Cardiac fibroblast (primary cell): ENCODE results near the gene PUM1.

ENCODE experiments used
- DNase-seq, 2 donors: peaks; one replicate each; pipeline versions ENCODE4 v3.0.0 to v3.0.0-alpha.2; 2010; ENCODE audit warnings: low read depth in 2 of 2
- H3K4me3 ChIP-seq, 2 donors: replicated peaks in 1 of 2; 1 replicate in 1 of 2; 2 replicates in 1 of 2; pipeline ENCODE4 v1.5.1; 2011; ENCODE audit warnings: low read depth in 2 of 2, low read length in 2 of 2, mild to moderate bottlenecking in 2 of 2, moderate library complexity in 1 of 2
- CTCF ChIP-seq: IDR thresholded peaks from one replicate; pipeline ENCODE4 v1.5.1; 2011; ENCODE audit warnings: low read depth, mild to moderate bottlenecking, low read length, inconsistent platforms

The PUM1 gene

GRCh38 chr1:31029026-31029425 is 36.5 kb downstream of the PUM1 start:
- no peak overlapping the region for H3K4me3 ChIP-seq
- TF ChIP-seq CTCF, result no peak
- peak in 1 of 2 donors; percentile 47 for DNase-seq

GRCh38 chr1:31027693-31028526 is 37.6 kb downstream of the PUM1 start:
- peak in 1 of 2 donors; percentile 19 for DNase-seq
- no peak overlapping the region for H3K4me3 ChIP-seq
- no peak for TF ChIP-seq CTCF

DNA sequence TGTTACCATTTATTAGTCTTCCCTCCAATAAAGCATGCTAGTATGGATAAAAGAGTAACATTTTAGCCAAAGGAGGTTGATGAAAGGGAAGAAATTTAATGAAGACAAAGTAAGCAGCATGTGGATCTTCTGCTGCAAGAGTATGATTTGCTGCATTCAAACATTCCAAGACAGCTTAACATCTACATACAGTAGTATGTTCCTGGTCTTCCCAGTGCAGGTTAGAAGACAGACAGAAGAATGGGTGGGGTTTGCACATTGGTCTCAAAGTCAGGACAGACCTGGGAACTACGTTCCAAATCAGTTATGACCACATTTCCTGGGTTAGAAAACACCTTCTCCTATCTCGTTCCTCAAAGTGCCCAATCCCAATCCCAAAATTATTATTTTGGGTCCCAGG is 43.3 kb downstream of the PUM1 start:
- no peak for DNase-seq
- H3K4me3 ChIP-seq, result no peak overlapping the region
- no peak for TF ChIP-seq CTCF

- H3K4me3 ChIP-seq, result no peak overlapping the region
- DNase-seq, result no peak
- TF ChIP-seq CTCF, result no peak
Observed at GRCh38 chr1:31020007-31020790, 45.3 kb downstream of the PUM1 start.

DNA sequence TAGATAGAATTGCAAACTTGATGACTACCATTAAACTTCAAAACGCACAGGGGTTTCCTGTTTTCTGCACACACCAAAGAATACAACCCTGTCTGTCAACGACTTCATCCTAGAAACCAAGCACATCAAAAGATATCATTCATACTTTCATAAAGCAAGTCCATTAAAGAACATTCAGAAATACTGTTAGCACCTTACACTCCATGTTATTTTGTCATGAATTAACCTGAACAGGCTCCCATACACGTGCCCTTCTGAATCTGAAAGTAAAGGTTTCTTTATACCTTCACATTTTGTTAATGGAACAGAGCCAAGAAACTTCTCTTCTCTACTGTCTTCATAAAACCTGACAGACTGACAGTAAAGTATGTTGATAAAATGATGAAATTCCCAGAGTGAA is 46.1 kb downstream of the PUM1 start:
- TF ChIP-seq CTCF, result no peak
- no peak for DNase-seq

GRCh38 chr1:31016868-31017267 is 48.6 kb downstream of the PUM1 start:
- TF ChIP-seq CTCF, result no peak
- H3K4me3 ChIP-seq, result no peak overlapping the region
- no peak for DNase-seq

More for the DNA sequence above, 46.1 kb downstream of the PUM1 start:
- H3K4me3 ChIP-seq, result no peak overlapping the region
